Trophoblast cell (in vitro differentiated cells and primary cell): Measurements from ENCODE around the gene TPK1.

ENCODE experiments used
- DNase-seq, 2 donors: peaks; one replicate each; pipeline ENCODE4 v3.0.0-alpha.2; 2016
- H2AFZ ChIP-seq: 2 replicates; pipeline ENCODE4 v1.6.1; 2013; ENCODE audit warnings: low read length, moderate library complexity, mild to moderate bottlenecking; ENCODE audit not compliant: insufficient read depth, poor library complexity
- H2AK5ac ChIP-seq: 2 replicates; pipeline ENCODE4 v1.6.1; 2013; ENCODE audit warnings: mild to moderate bottlenecking, low read length
- H2BK120ac ChIP-seq: 2 replicates; pipeline ENCODE4 v1.6.1; 2013; ENCODE audit warnings: low read length, mild to moderate bottlenecking, moderate library complexity; ENCODE audit not compliant: insufficient read depth, poor library complexity
- H2BK12ac ChIP-seq: 2 replicates; pipeline ENCODE4 v1.6.1; 2013; ENCODE audit warnings: mild to moderate bottlenecking, low read length, moderate library complexity
- H2BK5ac ChIP-seq: 2 replicates; pipeline ENCODE4 v1.6.1; 2013; ENCODE audit warnings: low read length, low read depth, moderate library complexity, mild to moderate bottlenecking; ENCODE audit not compliant: poor library complexity
- H3K14ac ChIP-seq: 2 replicates; pipeline ENCODE4 v1.6.1; 2013; ENCODE audit warnings: mild to moderate bottlenecking, low read length
- H3K18ac ChIP-seq: 2 replicates; pipeline ENCODE4 v1.6.1; 2013; ENCODE audit warnings: mild to moderate bottlenecking, low read length
- H3K23ac ChIP-seq: 2 replicates; pipeline ENCODE4 v1.6.1; 2013; ENCODE audit warnings: low read length
- H3K27ac ChIP-seq: 2 replicates; pipeline ENCODE4 v1.5.1; 2013; ENCODE audit warnings: low read depth, mild to moderate bottlenecking, inconsistent platforms, low read length, moderate library complexity
- H3K27me3 ChIP-seq: 2 replicates; pipeline ENCODE4 v1.6.1; 2013; ENCODE audit warnings: inconsistent platforms, mild to moderate bottlenecking, low read length, moderate library complexity; ENCODE audit not compliant: insufficient read depth
- H3K36me3 ChIP-seq, 2 experiments: 1 replicate in 1 of 2; 2 replicates in 1 of 2; pipeline ENCODE4 v1.6.1; 2013; ENCODE audit warnings: low read length in 2 of 2, mild to moderate bottlenecking in 2 of 2, moderate library complexity in 1 of 2; ENCODE audit not compliant: insufficient read depth in 2 of 2, control insufficient read depth in 1 of 2
- H3K4ac ChIP-seq: 2 replicates; pipeline ENCODE4 v1.6.1; 2013; ENCODE audit warnings: low read depth, mild to moderate bottlenecking, low read length, moderate library complexity
- H3K4me1 ChIP-seq, 2 experiments: 1 replicate in 1 of 2; 2 replicates in 1 of 2; pipeline ENCODE4 v1.6.1; 2013; ENCODE audit warnings: low read length in 2 of 2, mild to moderate bottlenecking in 2 of 2, moderate library complexity in 1 of 2; ENCODE audit not compliant: insufficient read depth in 2 of 2, control insufficient read depth in 1 of 2
- H3K4me2 ChIP-seq: 2 replicates; pipeline ENCODE4 v1.6.1; 2013; ENCODE audit warnings: inconsistent platforms, mild to moderate bottlenecking, low read length, moderate library complexity
- H3K4me3 ChIP-seq: 2 replicates; pipeline ENCODE4 v1.5.1; 2013; ENCODE audit warnings: mild to moderate bottlenecking, low read depth, low read length, inconsistent platforms
- H3K79me1 ChIP-seq: one replicate; pipeline ENCODE4 v1.6.1; 2013; ENCODE audit warnings: low read length
- H3K79me2 ChIP-seq: 2 replicates; pipeline ENCODE4 v1.6.1; 2013; ENCODE audit warnings: low read length, mild to moderate bottlenecking; ENCODE audit not compliant: control insufficient read depth, insufficient read depth, poor library complexity
- H3K9ac ChIP-seq: 2 replicates; pipeline ENCODE4 v1.6.1; 2013; ENCODE audit warnings: mild to moderate bottlenecking, low read length
- H3K9me3 ChIP-seq: 2 replicates; pipeline ENCODE4 v1.6.1; 2013; ENCODE audit warnings: low read depth, mild to moderate bottlenecking, control low read depth, inconsistent platforms, low read length; ENCODE audit not compliant: insufficient read depth
- H4K12ac ChIP-seq: 2 replicates; pipeline ENCODE4 v1.6.1; 2013; ENCODE audit warnings: low read depth, mild to moderate bottlenecking, low read length, moderate library complexity
- H4K8ac ChIP-seq: 2 replicates; pipeline ENCODE4 v1.6.1; 2013; ENCODE audit warnings: low read depth, mild to moderate bottlenecking, low read length, moderate library complexity
- H4K91ac ChIP-seq: one replicate; pipeline ENCODE4 v1.6.1; 2013; ENCODE audit warnings: low read depth, mild to moderate bottlenecking, low read length, moderate library complexity
- WGBS: extraction: QIAGEN DNeasy Blood & Tissue Kit; methylation state at CpG from one replicate; pipeline ENCODE4 v1.1.7; 2013; ENCODE audit warnings: missing lambda C conversion rate; ENCODE audit not compliant: insufficient read length, insufficient coverage; ENCODE audit errors: extremely low coverage; 5-methylcytosine and 5-hydroxymethylcytosine counted together

The TPK1 gene

GRCh38 chr7:144407266-144407931, 428.5 kb downstream of the TPK1 start:
- WGBS, result no CpG with 5 or more reads among the region's 12 CpGs

GRCh38 chr7:144404946-144405345, 430.9 kb downstream of the TPK1 start:
- no peak overlapping the region for H3K23ac ChIP-seq
- no peaks in the 10 kb centered on the region for H3K27me3 ChIP-seq
- no peaks in the 10 kb centered on the region for H3K9me3 ChIP-seq
- H3K36me3 ChIP-seq, result no peaks in the 10 kb centered on the region
- DNase-seq, result peak in 1 of 2 donors; percentile 30
- no peak overlapping the region for H3K18ac ChIP-seq
- no peak overlapping the region for H2AFZ ChIP-seq
- H4K91ac ChIP-seq, result no peak overlapping the region
- no peak overlapping the region for H2BK12ac ChIP-seq
- H3K79me1 ChIP-seq, result no peaks in the 10 kb centered on the region
- H3K14ac ChIP-seq, result no peak overlapping the region
- H3K4me2 ChIP-seq, result no peak overlapping the region
- H2AK5ac ChIP-seq, result no peak overlapping the region
- no peak overlapping the region for H3K4me3 ChIP-seq
- H2BK5ac ChIP-seq, result no peak overlapping the region
- no peaks in the 10 kb centered on the region for H3K79me2 ChIP-seq
- no peak overlapping the region for H3K27ac ChIP-seq
- no peak overlapping the region for H2BK120ac ChIP-seq
- H3K4me1 ChIP-seq, result no peaks in the 10 kb centered on the region
- H4K12ac ChIP-seq, result no peak overlapping the region
- H3K9ac ChIP-seq, result no peak overlapping the region
- no peak overlapping the region for H4K8ac ChIP-seq
- WGBS, result no CpG with 5 or more reads among the region's 4 CpGs
- no peak overlapping the region for H3K4ac ChIP-seq

More at GRCh38 chr7:144407266-144407931, 428.5 kb downstream of the TPK1 start:
- no peak overlapping the region for H3K23ac ChIP-seq
- H3K27ac ChIP-seq, result no peak overlapping the region
- H3K4ac ChIP-seq, result no peak overlapping the region
- H3K9ac ChIP-seq, result no peak overlapping the region
- H2AK5ac ChIP-seq, result no peak overlapping the region
- no peaks in the 10 kb centered on the region for H3K79me1 ChIP-seq
- H4K8ac ChIP-seq, result no peak overlapping the region
- no peak overlapping the region for H3K18ac ChIP-seq
- no peak overlapping the region for H2BK5ac ChIP-seq
- no peak overlapping the region for H2AFZ ChIP-seq
- H3K27me3 ChIP-seq, result no peaks in the 10 kb centered on the region
- H3K4me3 ChIP-seq, result no peak overlapping the region
- no peaks in the 10 kb centered on the region for H3K4me1 ChIP-seq
- no peaks in the 10 kb centered on the region for H3K36me3 ChIP-seq
- H2BK12ac ChIP-seq, result no peak overlapping the region
- no peak overlapping the region for H4K12ac ChIP-seq
- no peak overlapping the region for H2BK120ac ChIP-seq
- no peaks in the 10 kb centered on the region for H3K9me3 ChIP-seq
- H3K4me2 ChIP-seq, result no peak overlapping the region
- no peak overlapping the region for H3K14ac ChIP-seq
- DNase-seq, result no peak
- no peak overlapping the region for H4K91ac ChIP-seq
- no peaks in the 10 kb centered on the region for H3K79me2 ChIP-seq

- Histone ChIP-seq H3K4me1 (no peaks in the 10 kb centered on the region), H3K27me3 (no peaks in the 10 kb centered on the region), H3K4me3 (no peak within 1 kb of the TSS), H3K36me3 (no peaks in the 10 kb centered on the region), H2AK5ac (no peak within 1 kb of the TSS), H4K91ac (no peak within 1 kb of the TSS), H3K79me2 (no peaks in the 10 kb centered on the region), H3K14ac (no peak within 1 kb of the TSS), H4K12ac (no peak within 1 kb of the TSS), H3K9ac (no peak within 1 kb of the TSS), H3K4me2 (no peak within 1 kb of the TSS), H2BK120ac (no peak within 1 kb of the TSS), H3K4ac (no peak within 1 kb of the TSS), H3K18ac (no peak within 1 kb of the TSS), H3K23ac (no peak within 1 kb of the TSS), H3K27ac (no peak within 1 kb of the TSS), H3K79me1 (no peaks in the 10 kb centered on the region), H4K8ac (no peak within 1 kb of the TSS), H2BK5ac (no peak within 1 kb of the TSS), H2BK12ac (no peak within 1 kb of the TSS), H2AFZ (no peak within 1 kb of the TSS), H3K9me3 (peaks cover 4% of the 10 kb centered on the region)
- DNase-seq, result no peak
- no CpG with 5 or more reads among the region's 39 CpGs for WGBS
These were observed 432.2 kb downstream of the TPK1 start, which contains the start of gene NOBOX for GRCh38 chr7:144403649-144404061. TSS of gene NOBOX (minus strand) at chr7:144403693.

- Histone ChIP-seq H4K12ac (no peak overlapping the region), H3K27me3 (no peaks in the 10 kb centered on the region), H3K4me2 (no peak overlapping the region), H3K18ac (no peak overlapping the region), H2BK120ac (no peak overlapping the region), H3K4me3 (no peak overlapping the region), H3K79me2 (no peaks in the 10 kb centered on the region), H3K36me3 (no peaks in the 10 kb centered on the region), H4K8ac (no peak overlapping the region), H3K4ac (no peak overlapping the region), H2BK5ac (no peak overlapping the region), H3K9me3 (peaks cover 4% of the 10 kb centered on the region), H3K79me1 (no peaks in the 10 kb centered on the region), H2BK12ac (no peak overlapping the region), H3K9ac (no peak overlapping the region), H3K27ac (no peak overlapping the region), H3K4me1 (no peaks in the 10 kb centered on the region), H4K91ac (no peak overlapping the region), H3K14ac (no peak overlapping the region), H2AFZ (no peak overlapping the region), H3K23ac (no peak overlapping the region), H2AK5ac (no peak overlapping the region)
- DNase-seq, result no peak
- WGBS, result no CpG with 5 or more reads among the region's 11 CpGs
These were observed 432.8 kb downstream of the TPK1 start for GRCh38 chr7:144403102-144403501.
